ENCODE measurements around the gene FOXO6. TPM values are rescaled to one million over a fixed set of nuclear protein-coding genes. Genes with fewer than 3 reads are reported as not detected.

FOXO6 gene
- total RNA-seq, 4 donors from 2014 or later: 3.9 to 20.1 (median 7.6) TPM; not detected in 1

DNA sequence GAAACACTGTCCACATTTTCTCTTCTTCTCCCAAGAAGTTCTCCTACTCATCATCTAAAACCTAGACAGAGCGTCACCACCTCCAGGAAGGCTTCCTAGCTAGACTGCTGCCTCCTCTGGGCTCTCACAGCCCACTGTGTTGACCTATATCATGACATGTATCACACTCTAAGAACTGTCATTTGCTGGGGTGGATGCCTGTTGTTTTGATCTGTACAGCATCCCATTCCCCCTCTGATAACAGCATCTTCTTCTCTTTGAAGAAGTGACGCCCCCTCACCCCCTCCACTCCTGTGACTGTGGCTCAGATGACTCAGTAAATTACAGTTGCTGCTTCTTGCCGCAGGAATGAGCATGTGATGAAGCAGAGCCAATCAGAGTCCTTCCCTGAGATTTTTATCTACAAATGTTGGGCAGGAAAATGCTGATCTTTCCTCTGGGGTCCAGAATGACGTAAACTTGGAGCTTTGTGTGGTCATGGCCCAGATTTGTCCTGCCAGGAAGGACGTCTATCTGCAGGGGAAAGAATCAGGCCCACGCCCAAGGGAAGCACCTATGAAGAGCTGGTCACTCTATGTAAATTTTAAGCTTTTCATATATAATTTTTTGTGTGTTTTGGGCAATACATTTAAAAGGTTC lies 28.0 kb upstream of the FOXO6 start:
- H3K4me3 ChIP-seq: no peak overlapping the region
- H3K36me3 ChIP-seq: no peaks in the 10 kb centered on the region
- TF ChIP-seq, protein P1, sequence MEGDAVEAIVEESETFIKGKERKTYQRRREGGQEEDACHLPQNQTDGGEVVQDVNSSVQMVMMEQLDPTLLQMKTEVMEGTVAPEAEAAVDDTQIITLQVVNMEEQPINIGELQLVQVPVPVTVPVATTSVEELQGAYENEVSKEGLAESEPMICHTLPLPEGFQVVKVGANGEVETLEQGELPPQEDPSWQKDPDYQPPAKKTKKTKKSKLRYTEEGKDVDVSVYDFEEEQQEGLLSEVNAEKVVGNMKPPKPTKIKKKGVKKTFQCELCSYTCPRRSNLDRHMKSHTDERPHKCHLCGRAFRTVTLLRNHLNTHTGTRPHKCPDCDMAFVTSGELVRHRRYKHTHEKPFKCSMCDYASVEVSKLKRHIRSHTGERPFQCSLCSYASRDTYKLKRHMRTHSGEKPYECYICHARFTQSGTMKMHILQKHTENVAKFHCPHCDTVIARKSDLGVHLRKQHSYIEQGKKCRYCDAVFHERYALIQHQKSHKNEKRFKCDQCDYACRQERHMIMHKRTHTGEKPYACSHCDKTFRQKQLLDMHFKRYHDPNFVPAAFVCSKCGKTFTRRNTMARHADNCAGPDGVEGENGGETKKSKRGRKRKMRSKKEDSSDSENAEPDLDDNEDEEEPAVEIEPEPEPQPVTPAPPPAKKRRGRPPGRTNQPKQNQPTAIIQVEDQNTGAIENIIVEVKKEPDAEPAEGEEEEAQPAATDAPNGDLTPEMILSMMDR (IDR thresholded peaks at IDR 0.05): no peak
- no peak for TF ChIP-seq POLR2A (IDR thresholded peaks at IDR 0.05)
- H3K4me1 ChIP-seq: no peaks in the 10 kb centered on the region
- no peak for DNase-seq
- H3K9me3 ChIP-seq: no peaks in the 10 kb centered on the region
- intact Hi-C loops (cut with DNase I; ENCODE audit: low total_unique reads): no loop called here
- no peaks in the 10 kb centered on the region for H3K27me3 ChIP-seq
- no peak overlapping the region for H3K27ac ChIP-seq

- no peak for DNase-seq
- no peaks in the 10 kb centered on the region for H3K27me3 ChIP-seq
- no peak for TF ChIP-seq POLR2A (IDR thresholded peaks at IDR 0.05)
- TF ChIP-seq, protein P1 (IDR thresholded peaks at IDR 0.05): no peak
- intact Hi-C loops (cut with DNase I; ENCODE audit: low total_unique reads): no loop called here
- H3K27ac ChIP-seq: no peak overlapping the region
- no peaks in the 10 kb centered on the region for H3K4me1 ChIP-seq
- no peaks in the 10 kb centered on the region for H3K36me3 ChIP-seq
- no peak overlapping the region for H3K4me3 ChIP-seq
- no peaks in the 10 kb centered on the region for H3K9me3 ChIP-seq
These were observed 22.4 kb upstream of the FOXO6 start for GRCh38 chr1:41338820-41339219.

- Histone ChIP-seq H3K4me1 (no peaks in the 10 kb centered on the region), H3K4me3 (no peak overlapping the region), H3K27me3 (no peaks in the 10 kb centered on the region), H3K9me3 (no peaks in the 10 kb centered on the region), H3K27ac (peak overlapping the region in 1 of 2 donors; percentile 65), H3K36me3 (no peaks in the 10 kb centered on the region)
- TF ChIP-seq, protein P1 (IDR thresholded peaks at IDR 0.05): no peak
- no peak for TF ChIP-seq POLR2A (IDR thresholded peaks at IDR 0.05)
- no peak for DNase-seq
- intact Hi-C loops (cut with DNase I; ENCODE audit: low total_unique reads): no loop called here
These were observed 20.4 kb upstream of the FOXO6 start for GRCh38 chr1:41340655-41341364.

DNA sequence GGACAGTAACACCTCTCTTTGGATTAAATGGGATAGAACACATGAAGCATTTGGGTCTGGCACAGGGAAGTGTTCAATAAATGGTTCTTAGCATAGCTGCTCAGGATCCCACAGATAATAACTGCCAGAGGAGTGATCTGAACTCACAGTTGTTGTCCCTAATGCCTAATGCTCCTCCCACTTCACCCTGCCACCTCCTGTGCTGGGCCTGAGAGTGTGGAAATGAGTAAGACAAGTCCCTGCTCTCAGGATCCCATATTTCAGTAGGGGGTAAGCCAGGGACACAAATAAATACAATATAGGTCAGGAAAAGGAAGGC lies 19.9 kb upstream of the FOXO6 start:
- no peak for DNase-seq
- H3K27me3 ChIP-seq: no peaks in the 10 kb centered on the region
- TF ChIP-seq, protein P1 (IDR thresholded peaks at IDR 0.05): no peak
- no peak for TF ChIP-seq POLR2A (IDR thresholded peaks at IDR 0.05)
- intact Hi-C loops (cut with DNase I; ENCODE audit: low total_unique reads): no loop called here
- H3K9me3 ChIP-seq: no peaks in the 10 kb centered on the region
- H3K4me1 ChIP-seq: no peaks in the 10 kb centered on the region
- H3K4me3 ChIP-seq: no peak overlapping the region
- no peaks in the 10 kb centered on the region for H3K36me3 ChIP-seq
- H3K27ac ChIP-seq: no peak overlapping the region

DNA sequence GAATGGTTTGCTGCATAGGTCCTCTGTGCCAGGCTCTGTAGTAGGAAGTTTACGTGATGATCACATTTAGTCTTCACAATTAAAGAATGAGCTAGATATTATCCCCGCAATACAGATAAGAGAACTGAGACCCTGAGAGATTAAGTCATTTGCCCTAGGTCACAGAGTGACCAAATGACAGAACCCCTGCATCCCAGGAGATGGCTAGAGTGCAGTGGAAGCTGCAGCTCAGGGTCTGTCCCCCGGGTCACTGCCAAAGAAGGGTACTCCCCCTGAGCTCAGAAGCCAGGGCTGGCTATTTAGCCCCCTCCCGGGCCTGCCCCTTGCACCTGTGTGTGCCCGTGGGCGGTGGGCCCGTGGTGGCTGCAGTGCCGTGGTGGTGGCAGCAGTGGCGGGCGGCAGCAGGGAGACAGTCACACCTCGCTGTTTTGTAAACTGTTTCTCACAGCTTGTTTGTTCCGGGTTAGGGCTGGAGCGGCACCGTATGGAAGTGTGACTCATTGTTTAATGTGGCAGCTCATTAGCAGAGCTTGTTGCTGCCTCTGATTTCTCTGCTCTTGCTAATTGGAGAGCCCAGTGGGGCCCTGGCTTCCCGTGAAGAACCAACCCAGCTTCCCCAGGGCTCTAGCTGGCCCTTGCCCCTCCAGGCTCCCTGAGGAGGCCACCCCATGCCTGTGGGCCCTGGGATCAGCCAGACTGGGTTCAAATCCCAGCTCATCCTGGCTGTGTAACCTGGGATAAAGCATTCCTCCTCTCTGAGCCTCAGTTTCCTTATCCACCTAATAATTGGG lies 19.3 kb upstream of the FOXO6 start:
- TF ChIP-seq, protein P1 (IDR thresholded peaks at IDR 0.05): no peak
- no peak for TF ChIP-seq POLR2A (IDR thresholded peaks at IDR 0.05)
- Histone ChIP-seq H3K4me3 (no peak overlapping the region), H3K27me3 (no peaks in the 10 kb centered on the region), H3K9me3 (no peaks in the 10 kb centered on the region), H3K36me3 (no peaks in the 10 kb centered on the region), H3K4me1 (no peaks in the 10 kb centered on the region), H3K27ac (no peak overlapping the region)
- intact Hi-C loops (cut with DNase I; ENCODE audit: low total_unique reads): no loop called here
- DNase-seq: no peak
